ENCODE measurements around the gene ZNF772. TPM values are rescaled to one million over a fixed set of nuclear protein-coding genes. Genes with fewer than 3 reads are reported as not detected.

The ZNF772 gene
- total and polyA plus RNA-seq, 2 of the 8 experiments (the other 6 are each of a cell fraction or from before 2014, with no cell fraction given), result 4.0 to 15.2 TPM

DNA sequence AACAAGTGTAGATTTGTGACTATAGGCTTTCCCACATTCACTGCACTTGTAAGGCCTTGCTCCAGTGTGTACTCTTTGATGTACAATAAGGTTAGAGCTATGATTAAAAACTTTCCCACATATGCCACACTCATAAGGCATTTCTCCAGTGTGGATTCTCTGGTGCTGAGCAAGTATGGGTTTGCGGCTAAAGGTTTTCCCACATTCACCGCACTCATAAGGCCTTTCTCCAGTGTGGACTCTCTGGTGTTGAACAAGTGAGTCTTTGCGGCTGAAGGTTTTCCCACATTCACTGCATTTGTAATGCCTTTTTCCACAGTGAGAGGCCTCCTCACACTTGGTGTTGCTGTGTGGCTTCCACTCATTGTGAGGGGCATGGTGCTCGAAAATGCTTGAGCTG, 3.7 kb downstream of the ZNF772 start:
- Histone ChIP-seq H4K8ac (ENCODE audit: extremely low read depth, insufficient read depth, low read length) (no peak overlapping the region), H3K4ac (replicated peaks; ENCODE audit: insufficient read length, low read depth, low read length) (no peak overlapping the region), H2BK20ac (ENCODE audit: low read length) (no peak overlapping the region), H3K4me1 (replicated peaks in 1 of 4; ENCODE audit: control insufficient read depth in 3 of 4, insufficient read depth in 4 of 4, low read length in 3 of 4) (no peaks in the 10 kb centered on the region), H3K27ac (ENCODE audit: low read depth, low read length) (no peak overlapping the region), H2BK12ac (ENCODE audit: low read depth, low read length) (no peak overlapping the region), H2AFZ (ENCODE audit: low read length) (no peak overlapping the region), H3K36me3 (ENCODE audit: control insufficient read depth in 2 of 4, insufficient read depth in 4 of 4, low read length in 3 of 4) (peaks cover 13 to 57% (median 38%) of the 10 kb centered on the region in 4 experiments), H4K5ac (ENCODE audit: insufficient read length, low read depth, low read length) (no peak overlapping the region), H3K56ac (replicated peaks; ENCODE audit: insufficient read length, low read depth, low read length) (no peak overlapping the region), H3K18ac (ENCODE audit: extremely low read depth, low read length) (no peak overlapping the region), H3K4me2 (ENCODE audit: insufficient read depth in 1 of 2, low read depth in 2 of 2, low read length in 2 of 2) (no peak overlapping the region), H2BK120ac (replicated peaks; ENCODE audit: low read depth, low read length) (no peak overlapping the region), H3K9ac (replicated peaks in 1 of 4; ENCODE audit: extremely low read depth in 1 of 4, low read depth in 3 of 4, low read length in 3 of 4) (no peak overlapping the region), H2AK5ac (ENCODE audit: low read depth, low read length) (no peak overlapping the region), H3K27me3 (replicated peaks in 1 of 4; ENCODE audit: control insufficient read depth in 3 of 4, extremely low read depth in 1 of 4, insufficient read depth in 3 of 4, low read length in 3 of 4) (peaks cover 0 to 1% (median 0%) of the 10 kb centered on the region in 4 experiments; a peak in 1 of 7 replicates), H3K79me2 (ENCODE audit: control insufficient read depth in 1 of 2, insufficient read depth in 2 of 2, low read length in 2 of 2) (peaks cover 3 to 23% of the 10 kb centered on the region in 2 experiments; a peak in 2 of 4 replicates), H3K23me2 (ENCODE audit: low read depth, low read length) (peaks cover 4% of the 10 kb centered on the region), H2BK15ac (ENCODE audit: low read length) (no peak overlapping the region), H3K9me3 (ENCODE audit: insufficient read depth in 2 of 2, low read depth in 1 of 2, low read length in 1 of 2) (peaks cover 53 to 62% of the 10 kb centered on the region in 2 experiments), H3K14ac (ENCODE audit: insufficient read length) (no peak overlapping the region), H4K91ac (replicated peaks; ENCODE audit: insufficient read length, low read length) (no peak overlapping the region), H4K20me1 (replicated peaks in 1 of 2; ENCODE audit: control insufficient read depth in 1 of 2, insufficient read depth in 2 of 2, low read length in 2 of 2) (no peaks in the 10 kb centered on the region), H3K4me3 (ENCODE audit: extremely low read depth in 1 of 4, insufficient read depth in 2 of 4, low read depth in 3 of 4, low read length in 4 of 4) (no peak overlapping the region), H2BK5ac (ENCODE audit: low read depth, low read length) (no peak overlapping the region), H3K79me1 (ENCODE audit: low read depth, low read length) (peaks cover 8% of the 10 kb centered on the region; the same call in 1 of the 2 replicates), H3K23ac (ENCODE audit: insufficient read length) (no peak overlapping the region)
- CTCF ChIA-PET (ENCODE audit: partially characterized antibody), result no interaction called here
- POLR2A ChIA-PET (ENCODE audit: partially characterized antibody), result no interaction called here
- WGBS, 2 experiments (ENCODE audit: extremely low coverage in 1 of 2, insufficient coverage in 1 of 2, insufficient read length in 1 of 2, insufficient replicate concordance in 2 of 2, low coverage in 1 of 2, low lambda C conversion rate in 2 of 2, missing lambda C conversion rate in 1 of 2), result 93% methylated on average over 4 of the region's 4 CpGs; no CpG with 5 or more reads in 1 of the 2 experiments
- TF ChIP-seq EP300 (IDR thresholded peaks at IDR 0.05; ENCODE audit: borderline replicate concordance in 1 of 2, low read depth in 2 of 2, low read length in 2 of 2) (no peak), GABPA (IDR thresholded peaks at IDR 0.05; ENCODE audit: borderline replicate concordance, insufficient read depth, low read length) (no peak), CBX5 (IDR thresholded peaks at IDR 0.05; ENCODE audit: low read depth, low read length) (no peak)
- TF ChIP-seq, protein P1, sequence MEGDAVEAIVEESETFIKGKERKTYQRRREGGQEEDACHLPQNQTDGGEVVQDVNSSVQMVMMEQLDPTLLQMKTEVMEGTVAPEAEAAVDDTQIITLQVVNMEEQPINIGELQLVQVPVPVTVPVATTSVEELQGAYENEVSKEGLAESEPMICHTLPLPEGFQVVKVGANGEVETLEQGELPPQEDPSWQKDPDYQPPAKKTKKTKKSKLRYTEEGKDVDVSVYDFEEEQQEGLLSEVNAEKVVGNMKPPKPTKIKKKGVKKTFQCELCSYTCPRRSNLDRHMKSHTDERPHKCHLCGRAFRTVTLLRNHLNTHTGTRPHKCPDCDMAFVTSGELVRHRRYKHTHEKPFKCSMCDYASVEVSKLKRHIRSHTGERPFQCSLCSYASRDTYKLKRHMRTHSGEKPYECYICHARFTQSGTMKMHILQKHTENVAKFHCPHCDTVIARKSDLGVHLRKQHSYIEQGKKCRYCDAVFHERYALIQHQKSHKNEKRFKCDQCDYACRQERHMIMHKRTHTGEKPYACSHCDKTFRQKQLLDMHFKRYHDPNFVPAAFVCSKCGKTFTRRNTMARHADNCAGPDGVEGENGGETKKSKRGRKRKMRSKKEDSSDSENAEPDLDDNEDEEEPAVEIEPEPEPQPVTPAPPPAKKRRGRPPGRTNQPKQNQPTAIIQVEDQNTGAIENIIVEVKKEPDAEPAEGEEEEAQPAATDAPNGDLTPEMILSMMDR (IDR thresholded peaks at IDR 0.05; ENCODE audit: control extremely low read depth in 1 of 3, insufficient read depth in 1 of 3, low read depth in 1 of 3, low read length in 3 of 3), result no peak
- TF ChIP-seq, protein P2, sequence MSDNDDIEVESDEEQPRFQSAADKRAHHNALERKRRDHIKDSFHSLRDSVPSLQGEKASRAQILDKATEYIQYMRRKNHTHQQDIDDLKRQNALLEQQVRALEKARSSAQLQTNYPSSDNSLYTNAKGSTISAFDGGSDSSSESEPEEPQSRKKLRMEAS (IDR thresholded peaks at IDR 0.05), result no peak
- FAIRE-seq, result no peak
- no peak for DNase-seq (ENCODE audit: low read depth in 1 of 2, low spot score in 2 of 2)

Data from H1 (cell line).